HFF-Myc (cell line): ENCODE data around the gene UGP2.
A peak's percentile ranks its signal among the peaks of the same experiment; 100 is the strongest.

Experiments
- DNase-seq: peaks from one replicate; pipeline ENCODE4 v3.0.0-alpha.2; 2011; ENCODE audit warnings: low read depth; ENCODE audit errors: extremely low read depth
- H3K4me3 ChIP-seq: replicated peaks from 2 replicates; pipeline ENCODE4 v1.5.1; 2011; ENCODE audit warnings: low read depth, mild to moderate bottlenecking, control low read depth, low read length
- TF ChIP-seq, protein P1 (sequence below): IDR thresholded peaks from 2 replicates; pipeline ENCODE4 v1.5.1; 2012; ENCODE audit warnings: mild to moderate bottlenecking, low read depth, low read length, control low read depth; ENCODE audit errors: missing control alignments

Gene UGP2

DNA sequence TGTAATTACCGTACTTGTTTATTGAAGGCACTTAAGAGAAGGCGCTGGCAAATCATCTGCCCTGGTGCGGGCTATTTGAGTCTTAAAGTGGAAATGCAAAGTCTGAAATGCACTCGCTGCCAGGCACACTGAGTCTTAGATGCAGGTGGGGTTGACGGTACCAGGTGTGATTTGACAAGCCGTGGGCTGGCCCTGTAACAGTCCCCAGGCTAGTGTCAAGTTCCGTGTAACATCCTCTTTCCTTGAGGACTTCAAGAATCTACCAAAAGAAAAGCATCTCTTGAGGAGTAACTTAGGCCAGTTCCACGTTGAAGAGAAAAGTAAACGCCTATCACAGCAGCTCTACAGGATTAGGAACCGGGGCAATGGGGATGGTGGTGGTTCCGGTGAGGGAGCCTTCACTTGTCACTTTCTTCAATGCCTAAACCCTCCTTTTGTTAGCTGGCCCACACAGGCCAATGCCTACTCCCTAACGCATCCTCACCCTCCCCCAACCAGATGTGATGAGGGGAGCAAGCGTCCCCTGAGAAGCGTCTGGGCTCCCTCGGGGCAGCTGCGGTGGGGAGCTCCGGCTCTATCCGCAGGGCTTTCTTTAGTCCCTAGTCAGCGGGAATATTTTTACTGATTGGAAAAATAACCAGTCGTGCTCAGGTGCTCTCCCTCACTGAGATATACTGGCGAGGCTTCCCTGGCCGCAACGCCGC, 1.5 kb upstream of the UGP2 start:
- DNase-seq, result no peak
- peak overlapping the region; percentile 75 for H3K4me3 ChIP-seq
- TF ChIP-seq, protein P1, sequence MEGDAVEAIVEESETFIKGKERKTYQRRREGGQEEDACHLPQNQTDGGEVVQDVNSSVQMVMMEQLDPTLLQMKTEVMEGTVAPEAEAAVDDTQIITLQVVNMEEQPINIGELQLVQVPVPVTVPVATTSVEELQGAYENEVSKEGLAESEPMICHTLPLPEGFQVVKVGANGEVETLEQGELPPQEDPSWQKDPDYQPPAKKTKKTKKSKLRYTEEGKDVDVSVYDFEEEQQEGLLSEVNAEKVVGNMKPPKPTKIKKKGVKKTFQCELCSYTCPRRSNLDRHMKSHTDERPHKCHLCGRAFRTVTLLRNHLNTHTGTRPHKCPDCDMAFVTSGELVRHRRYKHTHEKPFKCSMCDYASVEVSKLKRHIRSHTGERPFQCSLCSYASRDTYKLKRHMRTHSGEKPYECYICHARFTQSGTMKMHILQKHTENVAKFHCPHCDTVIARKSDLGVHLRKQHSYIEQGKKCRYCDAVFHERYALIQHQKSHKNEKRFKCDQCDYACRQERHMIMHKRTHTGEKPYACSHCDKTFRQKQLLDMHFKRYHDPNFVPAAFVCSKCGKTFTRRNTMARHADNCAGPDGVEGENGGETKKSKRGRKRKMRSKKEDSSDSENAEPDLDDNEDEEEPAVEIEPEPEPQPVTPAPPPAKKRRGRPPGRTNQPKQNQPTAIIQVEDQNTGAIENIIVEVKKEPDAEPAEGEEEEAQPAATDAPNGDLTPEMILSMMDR, result no peak

DNA sequence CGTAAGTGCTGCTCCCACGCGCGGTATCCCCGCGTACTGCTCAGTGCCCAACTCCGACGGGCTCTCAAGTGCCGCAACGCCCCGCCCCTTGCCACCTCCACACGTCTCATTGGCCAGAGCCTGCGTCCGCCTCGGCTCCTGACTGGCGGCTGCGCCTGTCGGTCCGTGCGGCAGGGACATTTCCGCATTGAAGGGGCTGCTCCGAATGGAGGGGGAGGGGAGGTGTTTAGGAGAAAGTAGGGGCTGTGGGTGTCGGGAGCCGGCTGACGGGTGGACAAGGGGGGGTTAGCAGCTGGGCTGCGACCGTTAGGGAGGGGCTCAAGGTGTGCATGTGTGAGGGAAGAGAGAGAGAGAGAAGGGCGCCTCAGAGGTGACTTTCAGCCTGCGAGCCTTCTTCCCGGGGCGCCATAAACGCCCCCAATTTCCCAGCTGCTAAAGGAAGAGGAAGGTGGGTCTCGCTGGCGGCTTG, 877 bp upstream of the UGP2 start:
- TF ChIP-seq, protein P1, result no peak
- peak overlapping the region; percentile 75 for H3K4me3 ChIP-seq
- DNase-seq, result peak; percentile 92

DNA sequence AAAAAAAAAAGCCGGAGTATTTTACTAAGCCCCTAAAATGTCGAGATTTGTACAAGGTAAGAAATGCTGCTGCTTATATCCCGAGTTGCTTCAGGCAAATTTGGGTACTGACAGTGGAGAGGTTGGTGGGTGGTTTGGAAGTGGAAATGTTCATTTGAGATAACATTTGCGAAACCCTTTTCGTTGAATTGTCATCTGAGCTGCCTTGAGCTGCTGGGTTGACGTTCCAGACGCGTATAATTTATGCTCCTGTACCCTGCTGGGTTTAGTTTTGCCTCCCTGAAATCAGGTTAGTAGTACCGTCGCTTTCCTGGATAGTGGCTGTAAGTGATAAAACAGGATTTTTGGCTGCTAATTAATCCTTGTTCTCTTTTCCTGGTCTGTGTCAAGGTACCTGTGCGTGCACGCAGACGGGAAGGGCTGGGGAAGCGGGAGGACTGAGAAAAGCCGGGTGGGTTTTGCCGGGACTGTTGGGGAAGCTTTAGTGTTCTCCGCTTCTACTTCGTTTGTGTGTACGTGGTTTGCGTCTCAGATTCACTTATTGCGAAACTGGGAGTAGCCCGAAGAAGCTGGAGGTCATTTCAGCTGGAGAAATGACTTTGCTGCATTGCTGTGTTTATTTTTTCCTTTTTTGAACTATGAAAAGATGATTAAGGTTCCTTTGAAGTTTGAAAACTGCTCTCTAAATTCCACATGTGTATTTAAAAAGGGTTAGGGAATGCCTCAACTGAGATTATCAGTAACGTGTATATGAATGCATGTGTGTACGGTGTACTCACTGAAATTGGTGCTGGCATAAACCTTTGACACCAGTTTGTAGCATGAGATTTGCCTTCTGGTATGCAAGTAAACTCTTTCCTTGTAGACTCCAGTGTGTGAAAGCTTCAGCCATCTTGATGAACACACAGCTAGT, 709 bp downstream of the UGP2 start:
- TF ChIP-seq, protein P1, result no peak
- peak overlapping the region; percentile 75 for H3K4me3 ChIP-seq
- no peak for DNase-seq

DNA sequence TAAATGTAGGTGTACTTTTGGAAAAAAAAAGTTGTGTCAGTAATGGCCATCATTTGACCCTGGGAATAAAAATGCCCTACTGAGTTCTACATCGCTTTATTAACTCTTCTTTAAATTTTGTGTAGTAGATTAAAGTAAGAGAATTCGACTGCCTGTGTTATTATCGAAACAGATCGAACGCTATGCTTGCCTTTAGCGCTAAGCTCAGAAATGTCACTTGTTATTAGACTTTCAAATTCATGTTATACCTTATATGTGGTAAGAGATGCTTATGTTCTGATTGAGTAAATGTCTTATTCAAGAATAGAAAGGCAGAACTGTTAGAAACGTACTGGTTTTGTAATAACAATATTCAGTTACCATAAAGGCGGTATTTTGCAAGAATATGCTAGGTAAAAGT, 1.4 kb downstream of the UGP2 start:
- TF ChIP-seq, protein P1, result no peak

DNA sequence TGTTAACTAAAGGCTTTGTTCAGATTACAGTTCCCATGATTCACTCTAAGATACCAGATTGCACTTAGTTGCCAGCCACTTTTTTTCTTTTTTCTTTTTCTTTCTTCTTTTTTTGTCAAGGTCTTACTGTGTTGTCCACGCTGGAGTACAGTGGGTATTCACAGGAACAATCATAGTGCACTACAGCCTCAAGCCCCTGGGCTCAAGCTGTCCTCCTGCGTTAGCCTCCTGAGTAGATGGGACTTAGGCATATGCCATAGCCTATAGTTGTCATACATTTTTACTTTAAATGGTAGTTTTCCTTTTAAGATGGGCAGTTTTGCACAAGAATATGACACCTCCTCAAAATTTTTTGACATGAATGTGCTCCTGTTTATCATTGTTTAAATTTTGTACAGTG, 2.1 kb downstream of the UGP2 start:
- H3K4me3 ChIP-seq, result peak overlapping the region; percentile 75
- TF ChIP-seq, protein P1, result no peak
- DNase-seq, result no peak

More for the DNA sequence above, 1.4 kb downstream of the UGP2 start:
- DNase-seq, result no peak
- H3K4me3 ChIP-seq, result peak overlapping the region; percentile 75

DNA sequence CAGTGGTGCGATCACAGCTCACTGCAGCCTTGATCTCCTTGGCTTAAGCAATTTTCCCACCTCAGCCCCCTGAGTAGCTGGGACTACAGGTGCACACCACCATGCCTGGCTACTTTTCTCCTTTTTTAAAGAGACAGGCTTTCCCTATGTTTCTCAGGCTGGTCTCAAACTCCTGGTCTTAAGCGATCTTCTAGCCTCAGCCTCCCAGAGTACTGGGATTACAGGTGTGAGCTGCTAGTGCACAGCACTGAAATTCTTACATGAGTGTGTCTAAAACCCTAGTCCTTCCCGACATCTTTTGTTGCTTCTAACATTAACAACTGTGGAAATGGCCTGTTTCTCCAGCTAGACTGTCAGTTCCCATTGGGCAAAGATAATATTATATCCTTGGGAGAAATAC, 2.9 kb downstream of the UGP2 start:
- peak overlapping the region; percentile 75; the same call in 1 of the 2 replicates for H3K4me3 ChIP-seq
- TF ChIP-seq, protein P1, result no peak
- no peak for DNase-seq
